MM.1S (cell line): ENCODE results near the gene IL17C.

Source experiments
- DNase-seq: peaks from one replicate; pipeline ENCODE4 v3.0.0-alpha.2; 2015
- H2AFZ ChIP-seq: fragments of 300-600 bp; sonication (generic); 2 replicates; pipeline ENCODE4 v1.6.0; 2016; ENCODE audit warnings: antibody characterized with exemption, low read length
- H3F3A ChIP-seq: fragments of 300-600 bp; sonication (generic); 2 replicates; pipeline ENCODE4 v1.6.1; 2016; ENCODE audit warnings: mild to moderate bottlenecking, antibody characterized with exemption, low read length, moderate library complexity, mixed read lengths; ENCODE audit not compliant: insufficient read depth
- H3K27ac ChIP-seq: fragments of 300-600 bp; sonication (generic); 2 replicates; pipeline ENCODE4 v1.5.1; 2016; ENCODE audit warnings: mild to moderate bottlenecking, low read length
- H3K27me3 ChIP-seq: fragments of 300-600 bp; sonication (generic); replicated peaks from 2 replicates; pipeline ENCODE4 v1.6.0; 2016; ENCODE audit warnings: low read length; ENCODE audit not compliant: insufficient read depth
- H3K36me3 ChIP-seq: fragments of 300-600 bp; sonication (generic); replicated peaks from 2 replicates; pipeline ENCODE4 v1.6.1; 2016; ENCODE audit warnings: mild to moderate bottlenecking, low read length, mixed read lengths; ENCODE audit not compliant: insufficient read depth
- H3K4me1 ChIP-seq: fragments of 300-600 bp; sonication (generic); 2 replicates; pipeline ENCODE4 v1.6.1; 2016; ENCODE audit warnings: low read length, mixed read lengths
- H3K4me2 ChIP-seq: fragments of 300-600 bp; sonication (generic); 2 replicates; pipeline ENCODE4 v1.6.0; 2016; ENCODE audit warnings: low read depth, low read length
- H3K4me3 ChIP-seq: fragments of 300-600 bp; sonication (generic); 2 replicates; pipeline ENCODE4 v1.5.1; 2016; ENCODE audit warnings: low read length, mixed read lengths
- H3K79me2 ChIP-seq: fragments of 300-600 bp; sonication (generic); 2 replicates; pipeline ENCODE4 v1.6.1; 2016; ENCODE audit warnings: mixed run types, low read length, mixed read lengths
- H3K9ac ChIP-seq: fragments of 300-600 bp; sonication (generic); 2 replicates; pipeline ENCODE4 v1.6.1; 2016; ENCODE audit warnings: low read length, mixed read lengths
- H3K9me2 ChIP-seq: fragments of 300-600 bp; sonication (generic); replicated peaks from 2 replicates; pipeline ENCODE4 v1.6.1; 2016; ENCODE audit warnings: mild to moderate bottlenecking, low read length, mixed read lengths; ENCODE audit not compliant: insufficient read depth
- H3K9me3 ChIP-seq: fragments of 300-600 bp; sonication (generic); replicated peaks from 2 replicates; pipeline ENCODE4 v1.6.1; 2016; ENCODE audit warnings: mild to moderate bottlenecking, low read length, mixed read lengths; ENCODE audit not compliant: insufficient read depth
- H4K20me1 ChIP-seq: fragments of 300-600 bp; sonication (generic); 2 replicates; pipeline ENCODE4 v1.6.1; 2016; ENCODE audit warnings: mild to moderate bottlenecking, low read length, moderate library complexity, mixed read lengths; ENCODE audit not compliant: insufficient read depth
- EZH2 ChIP-seq: fragments of 300-600 bp; sonication (generic); optimal IDR thresholded peaks from 2 replicates; pipeline ENCODE3; 2017; ENCODE audit warnings: low read depth, mild to moderate bottlenecking, antibody characterized with exemption, low read length, mixed read lengths
- EZH2phosphoT487 ChIP-seq: fragments of 300-600 bp; sonication (generic); IDR thresholded peaks from 2 replicates; pipeline ENCODE4 v1.6.1; 2018; ENCODE audit warnings: antibody characterized with exemption, low read length
- TF ChIP-seq, protein P1 (sequence below): fragments of 300-600 bp; sonication (generic); IDR thresholded peaks from 2 replicates; pipeline ENCODE4 v1.5.1; 2016; ENCODE audit warnings: antibody characterized with exemption, low read length, mixed read lengths

Gene IL17C

DNA sequence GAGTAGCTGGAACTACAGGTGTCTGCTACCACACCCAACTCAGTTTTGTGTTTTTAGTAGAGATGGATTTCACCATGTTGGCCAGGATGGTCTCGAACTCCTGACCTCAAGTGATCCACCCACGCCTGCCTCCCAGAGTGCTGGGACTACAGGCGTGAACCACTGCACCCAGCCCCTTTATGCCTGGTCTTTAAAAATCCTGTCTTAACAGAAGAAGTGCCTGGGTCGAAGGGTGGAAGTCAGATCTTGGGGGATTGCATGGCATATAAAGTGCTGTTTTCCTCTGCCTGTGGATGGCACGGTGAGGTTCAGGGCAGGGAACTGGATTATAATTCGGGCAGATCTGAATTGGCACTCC, 37.9 kb upstream of the IL17C start:
- no peak overlapping the region for H3K4me2 ChIP-seq
- DNase-seq, result no peak
- H2AFZ ChIP-seq, result no peak overlapping the region
- no peak overlapping the region for H3K27ac ChIP-seq
- H3K4me1 ChIP-seq, result peaks cover 21% of the 10 kb centered on the region
- no peaks in the 10 kb centered on the region for H3K9me2 ChIP-seq
- no peaks in the 10 kb centered on the region for H3K27me3 ChIP-seq
- H4K20me1 ChIP-seq, result no peaks in the 10 kb centered on the region
- H3K9ac ChIP-seq, result no peak overlapping the region
- peaks cover 14% of the 10 kb centered on the region for H3K79me2 ChIP-seq
- H3K4me3 ChIP-seq, result no peak overlapping the region
- no peaks in the 10 kb centered on the region; the same call in 1 of the 2 replicates for H3K36me3 ChIP-seq
- TF ChIP-seq, protein P1, sequence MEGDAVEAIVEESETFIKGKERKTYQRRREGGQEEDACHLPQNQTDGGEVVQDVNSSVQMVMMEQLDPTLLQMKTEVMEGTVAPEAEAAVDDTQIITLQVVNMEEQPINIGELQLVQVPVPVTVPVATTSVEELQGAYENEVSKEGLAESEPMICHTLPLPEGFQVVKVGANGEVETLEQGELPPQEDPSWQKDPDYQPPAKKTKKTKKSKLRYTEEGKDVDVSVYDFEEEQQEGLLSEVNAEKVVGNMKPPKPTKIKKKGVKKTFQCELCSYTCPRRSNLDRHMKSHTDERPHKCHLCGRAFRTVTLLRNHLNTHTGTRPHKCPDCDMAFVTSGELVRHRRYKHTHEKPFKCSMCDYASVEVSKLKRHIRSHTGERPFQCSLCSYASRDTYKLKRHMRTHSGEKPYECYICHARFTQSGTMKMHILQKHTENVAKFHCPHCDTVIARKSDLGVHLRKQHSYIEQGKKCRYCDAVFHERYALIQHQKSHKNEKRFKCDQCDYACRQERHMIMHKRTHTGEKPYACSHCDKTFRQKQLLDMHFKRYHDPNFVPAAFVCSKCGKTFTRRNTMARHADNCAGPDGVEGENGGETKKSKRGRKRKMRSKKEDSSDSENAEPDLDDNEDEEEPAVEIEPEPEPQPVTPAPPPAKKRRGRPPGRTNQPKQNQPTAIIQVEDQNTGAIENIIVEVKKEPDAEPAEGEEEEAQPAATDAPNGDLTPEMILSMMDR, result no peak
- no peaks in the 10 kb centered on the region for H3K9me3 ChIP-seq
- peaks cover 22% of the 10 kb centered on the region for H3F3A ChIP-seq

DNA sequence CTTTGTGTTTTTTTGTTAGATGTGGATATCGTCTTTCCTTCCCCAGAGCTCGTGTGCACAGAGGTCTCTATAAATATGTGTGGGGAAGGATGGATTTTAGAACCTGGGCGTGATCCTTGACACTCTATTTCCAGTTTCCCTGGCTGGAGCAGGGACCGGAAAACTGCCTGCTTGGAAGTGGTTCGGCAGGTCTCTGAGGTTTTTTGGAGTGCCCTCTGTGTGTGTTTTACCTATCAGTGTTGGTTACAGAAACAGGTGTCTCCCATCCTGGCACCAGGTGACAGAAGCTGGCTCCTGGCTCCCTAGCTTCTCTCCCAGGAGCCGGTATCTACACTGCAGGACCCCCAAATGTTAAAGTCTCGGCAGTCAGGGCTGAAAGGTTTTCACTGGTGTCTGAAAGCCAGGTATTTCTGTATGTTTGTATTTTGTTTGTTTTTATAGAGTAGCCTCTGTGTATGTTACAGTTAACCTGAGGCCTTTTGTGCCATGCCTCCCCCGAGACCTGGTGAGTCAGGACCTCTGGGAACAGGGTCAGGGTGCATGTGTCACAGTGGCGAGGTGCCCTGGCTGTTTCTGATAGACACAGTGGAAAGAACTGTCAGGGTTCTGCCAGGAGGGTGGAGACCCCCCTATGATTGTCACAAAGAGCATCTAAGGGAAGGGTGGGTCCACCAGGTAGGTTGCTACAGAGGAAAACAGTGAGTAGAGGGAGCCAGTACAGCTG, 36.9 kb upstream of the IL17C start:
- Histone ChIP-seq H3F3A (peaks cover 17% of the 10 kb centered on the region), H3K27me3 (no peaks in the 10 kb centered on the region), H3K4me2 (no peak overlapping the region), H3K36me3 (no peaks in the 10 kb centered on the region; the same call in 1 of the 2 replicates), H3K79me2 (peaks cover 14% of the 10 kb centered on the region), H3K9me2 (no peaks in the 10 kb centered on the region), H4K20me1 (no peaks in the 10 kb centered on the region), H3K27ac (no peak overlapping the region), H3K9me3 (no peaks in the 10 kb centered on the region), H3K4me1 (peaks cover 15% of the 10 kb centered on the region), H3K9ac (no peak overlapping the region), H2AFZ (no peak overlapping the region), H3K4me3 (no peak overlapping the region)
- TF ChIP-seq EZH2 (no peak), EZH2phosphoT487 (no peak)
- TF ChIP-seq, protein P1, result no peak
- no peak for DNase-seq

DNA sequence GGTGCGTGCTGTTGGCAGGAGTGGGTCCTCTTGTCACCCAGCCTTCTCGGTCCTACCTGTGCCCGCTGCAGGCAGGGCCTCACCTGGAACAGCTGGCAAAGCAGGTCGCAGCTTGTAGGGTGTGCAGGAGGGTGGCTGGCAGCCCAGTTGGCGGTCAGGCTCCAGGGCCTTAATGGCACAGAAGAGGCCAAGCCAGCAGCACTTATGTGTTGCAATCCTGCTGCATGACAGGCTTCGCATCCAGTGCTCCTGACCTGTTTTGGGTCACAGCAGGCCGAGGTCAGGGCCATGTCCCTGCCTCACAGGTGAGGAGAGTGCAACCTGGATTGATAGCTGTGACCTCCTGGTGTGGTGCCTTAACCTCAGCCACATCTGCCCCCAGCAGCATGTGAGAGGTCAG, 36.3 kb upstream of the IL17C start:
- Histone ChIP-seq H2AFZ (no peak overlapping the region), H3K36me3 (no peaks in the 10 kb centered on the region; the same call in 1 of the 2 replicates), H3K4me1 (peaks cover 14% of the 10 kb centered on the region), H3K27me3 (no peaks in the 10 kb centered on the region), H3K9me3 (no peaks in the 10 kb centered on the region), H3K4me2 (no peak overlapping the region), H3K79me2 (peaks cover 14% of the 10 kb centered on the region), H3K4me3 (no peak overlapping the region), H4K20me1 (no peaks in the 10 kb centered on the region), H3K9ac (no peak overlapping the region), H3K9me2 (no peaks in the 10 kb centered on the region), H3F3A (peaks cover 11% of the 10 kb centered on the region), H3K27ac (no peak overlapping the region)
- no peak for DNase-seq
- TF ChIP-seq, protein P1, result no peak
- TF ChIP-seq EZH2phosphoT487 (no peak), EZH2 (no peak)
